PC-3 (cell line): ENCODE measurements around the gene GPR143. TPM values are rescaled to one million over a fixed set of nuclear protein-coding genes. Genes with fewer than 3 reads are reported as not detected.

Source experiments
- ATAC-seq: fragments of 200-7000 bp; cut with Tn5 transposase; 2 replicates; pipeline ENCODE4 v1.9.1; 2020; ENCODE audit warnings: mild to moderate bottlenecking, moderate library complexity
- BruUV-seq: library from RNA; stranded (reverse); fragments of 400-500 nt; replicated peaks from 2 replicates; lab custom pipeline; 2021; lab: Mats Ljungman, UMichigan
- CTCF ChIA-PET: fragments of 300-600 bp; sonication (Branson Sonifier 250); formaldehyde crosslinking; loops from one replicate; lab custom pipeline; 2022; ENCODE audit warnings: antibody characterized with exemption; lab: Charles Lee
- POLR2A ChIA-PET: fragments of 300-600 bp; sonication (Branson Sonifier 250); formaldehyde crosslinking; loops from one replicate; lab custom pipeline; 2022; ENCODE audit warnings: antibody characterized with exemption; ENCODE audit not compliant: unreplicated experiment; lab: Charles Lee
- DNase-seq: peaks from one replicate; pipeline ENCODE4 v3.0.0-alpha.2; 2015
- H2AFZ ChIP-seq: fragments of 300-600 bp; sonication (generic); 2 replicates; pipeline ENCODE4 v1.6.0; 2016; ENCODE audit warnings: antibody characterized with exemption, low read length
- H3F3A ChIP-seq: fragments of 300-600 bp; sonication (generic); one replicate; pipeline ENCODE4 v1.6.0; 2017; ENCODE audit warnings: antibody characterized with exemption, low read length, control low read depth, mild to moderate bottlenecking; ENCODE audit not compliant: unreplicated experiment
- H3K27ac ChIP-seq: fragments of 300-600 bp; sonication (generic); 2 replicates; pipeline ENCODE4 v1.5.1; 2016; ENCODE audit warnings: mild to moderate bottlenecking, low read length
- H3K27me3 ChIP-seq: fragments of 300-600 bp; sonication (generic); 2 replicates; pipeline ENCODE4 v1.6.1; 2016; ENCODE audit warnings: low read length, mixed read lengths
- H3K36me3 ChIP-seq: fragments of 300-600 bp; sonication (generic); 2 replicates; pipeline ENCODE4 v1.6.1; 2016; ENCODE audit warnings: low read depth, mixed run types, low read length, mixed read lengths
- H3K4me1 ChIP-seq: fragments of 300-600 bp; sonication (generic); 2 replicates; pipeline ENCODE4 v1.5.1; 2016; ENCODE audit warnings: low read length; ENCODE audit not compliant: insufficient read depth
- H3K4me2 ChIP-seq: fragments of 300-600 bp; sonication (generic); 2 replicates; pipeline ENCODE4 v1.6.0; 2016; ENCODE audit warnings: low read length
- H3K4me3 ChIP-seq: fragments of 300-600 bp; sonication (generic); 2 replicates; pipeline ENCODE4 v1.5.1; 2016; ENCODE audit warnings: mild to moderate bottlenecking, low read length, mixed read lengths
- H3K79me2 ChIP-seq: fragments of 300-600 bp; sonication (generic); 2 replicates; pipeline ENCODE4 v1.6.1; 2017; ENCODE audit warnings: low read length, mixed read lengths
- H3K9ac ChIP-seq: fragments of 300-600 bp; sonication (generic); 2 replicates; pipeline ENCODE4 v1.6.0; 2016; ENCODE audit warnings: mild to moderate bottlenecking, low read length
- H3K9me2 ChIP-seq: fragments of 300-600 bp; sonication (generic); replicated peaks from 2 replicates; pipeline ENCODE4 v1.6.1; 2016; ENCODE audit warnings: mixed run types, low read length, mixed read lengths
- H3K9me3 ChIP-seq: fragments of 300-600 bp; sonication (generic); 2 replicates; pipeline ENCODE4 v1.6.1; 2016; ENCODE audit warnings: low read length, mixed read lengths
- H4K20me1 ChIP-seq: fragments of 300-600 bp; sonication (generic); 2 replicates; pipeline ENCODE4 v1.6.1; 2016; ENCODE audit warnings: low read length, mixed read lengths
- CTCF ChIP-seq: fragments of 300-600 bp; sonication (generic); conservative IDR thresholded peaks from 2 replicates; pipeline ENCODE4 v1.5.1; 2017; ENCODE audit warnings: antibody characterized with exemption, low read depth, mild to moderate bottlenecking, low read length
- EZH2 ChIP-seq: fragments of 300-600 bp; sonication (generic); IDR thresholded peaks from one replicate; pipeline ENCODE4 v1.6.1; 2017; ENCODE audit warnings: antibody characterized with exemption, mild to moderate bottlenecking, low read length; ENCODE audit not compliant: unreplicated experiment
- EZH2phosphoT487 ChIP-seq: fragments of 300-600 bp; sonication (generic); IDR thresholded peaks from 2 replicates; pipeline ENCODE4 v1.6.1; 2018; ENCODE audit warnings: mild to moderate bottlenecking, antibody characterized with exemption, low read length, borderline replicate concordance
- intact Hi-C: fragments of 100-400 bp; cut with micrococcal nuclease; formaldehyde crosslinking; loops from 2 replicates; pipeline ENCODE4 v1.9.0; 2023
- total RNA-seq: library from RNA; depleted of rRNA; stranded (reverse); fragments of >200 nt; gene quantifications from 2 replicates; pipeline ENCODE4 v1.2.3, GENCODE V29; 2014

The GPR143 gene
- total RNA-seq, 1 experiment from 2014 or later = 0.47 TPM

- ChIA-PET POLR2A (no interaction called here), CTCF (interaction anchor here (0.6 kb wide), 1 partner anchor 737 kb away, joined by 3 read pairs; no protein-coding TSS in a partner anchor)
- Histone ChIP-seq H3K9me3 (no peaks in the 10 kb centered on the region), H4K20me1 (no peaks in the 10 kb centered on the region), H3K27me3 (no peaks in the 10 kb centered on the region), H2AFZ (no peak overlapping the region), H3F3A (no peaks in the 10 kb centered on the region), H3K4me3 (no peak overlapping the region), H3K9ac (no peak overlapping the region), H3K36me3 (peaks cover 19% of the 10 kb centered on the region), H3K27ac (no peak overlapping the region), H3K4me1 (peaks cover 11% of the 10 kb centered on the region), H3K79me2 (no peaks in the 10 kb centered on the region), H3K4me2 (peak overlapping the region; percentile 11; the same call in 1 of the 2 replicates), H3K9me2 (no peaks in the 10 kb centered on the region)
- TF ChIP-seq EZH2phosphoT487 = no peak
- no peak for TF ChIP-seq EZH2
- no peak for TF ChIP-seq CTCF
- ATAC-seq (no peak), DNase-seq (no peak)
- intact Hi-C loops = loop anchor here (10.0 kb wide), 3 partner anchors 243 to 963 kb away; partner anchors contain the start of gene TBL1X
- no TSS peak for BruUV-seq
Measured at GRCh38 chrX:9708086-9708485, 57.6 kb downstream of the GPR143 start.

GRCh38 chrX:9707306-9708033, 58.2 kb downstream of the GPR143 start:
- DNase-seq (no peak), ATAC-seq (peak; percentile 44)
- Histone ChIP-seq H3K79me2 (no peaks in the 10 kb centered on the region), H4K20me1 (no peaks in the 10 kb centered on the region), H3K36me3 (peaks cover 19% of the 10 kb centered on the region), H3K9me2 (no peaks in the 10 kb centered on the region), H3K4me1 (peaks cover 11% of the 10 kb centered on the region), H3K4me3 (no peak overlapping the region), H3K9me3 (no peaks in the 10 kb centered on the region), H3K27ac (no peak overlapping the region), H2AFZ (no peak overlapping the region), H3K9ac (no peak overlapping the region), H3K27me3 (no peaks in the 10 kb centered on the region), H3K4me2 (no peak overlapping the region), H3F3A (no peaks in the 10 kb centered on the region)
- ChIA-PET CTCF (no interaction called here), POLR2A (no interaction called here)
- no TSS peak for BruUV-seq
- no peak for TF ChIP-seq EZH2
- no peak for TF ChIP-seq CTCF
- TF ChIP-seq EZH2phosphoT487 = no peak
- intact Hi-C loops = loop anchor here (2.0 to 10.0 kb wide), 4 partner anchors 243 to 963 kb away; partner anchors contain the start of gene TBL1X

GRCh38 chrX:9706421-9706820, 59.2 kb downstream of the GPR143 start:
- Histone ChIP-seq H3K79me2 (no peaks in the 10 kb centered on the region), H3K9me2 (no peaks in the 10 kb centered on the region), H3K36me3 (peaks cover 16% of the 10 kb centered on the region), H3K4me2 (no peak overlapping the region), H3K27me3 (no peaks in the 10 kb centered on the region), H2AFZ (no peak overlapping the region), H4K20me1 (no peaks in the 10 kb centered on the region), H3K4me3 (no peak overlapping the region), H3K9me3 (no peaks in the 10 kb centered on the region), H3K9ac (no peak overlapping the region), H3K4me1 (peaks cover 11% of the 10 kb centered on the region), H3K27ac (no peak overlapping the region), H3F3A (no peaks in the 10 kb centered on the region)
- POLR2A ChIA-PET = no interaction called here
- no peak for DNase-seq
- CTCF ChIA-PET = no interaction called here
- TF ChIP-seq CTCF = no peak
- TF ChIP-seq EZH2phosphoT487 = no peak
- ATAC-seq = no peak
- intact Hi-C loops = loop anchor here (2.0 to 10.0 kb wide), 4 partner anchors 242 to 962 kb away; partner anchors contain the start of gene TBL1X
- BruUV-seq = no TSS peak
